ENCODE results near the gene ANKFN1. TPM values are rescaled to one million over a fixed set of nuclear protein-coding genes. Genes with fewer than 3 reads are reported as not detected.

Gene ANKFN1
- total and polyA plus RNA-seq, 10 of the 15 experiments (the other 5 are each of a cell fraction or from before 2014, with no cell fraction given) = 0.19 TPM; not detected in 9

DNA sequence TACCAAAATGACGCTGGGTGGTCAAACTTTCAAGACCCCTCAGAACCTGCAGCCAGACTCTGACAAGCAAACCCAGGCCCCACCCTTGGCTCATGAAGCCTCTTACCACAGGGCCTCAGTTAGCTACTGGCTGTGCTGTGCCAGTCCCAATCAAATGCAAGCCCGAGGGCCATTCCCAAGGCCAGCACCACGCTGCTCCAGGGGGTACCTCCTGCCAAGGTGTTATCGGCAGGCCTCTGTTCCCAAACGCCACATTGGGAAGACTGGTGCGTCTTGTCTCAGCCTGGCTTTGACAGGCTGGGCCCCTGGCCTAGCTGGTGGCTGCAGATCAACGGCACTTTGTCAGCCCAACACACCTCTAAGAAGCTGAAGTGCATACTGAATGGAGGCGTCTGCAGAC, 404.4 kb downstream of the ANKFN1 start:
- intact Hi-C loops (cut with micrococcal nuclease; ENCODE audit: unreplicated experiment) = no loop called here
- in situ Hi-C loops (cut with MboI) = no loop called here
- POLR2A ChIA-PET = no interaction called here

DNA sequence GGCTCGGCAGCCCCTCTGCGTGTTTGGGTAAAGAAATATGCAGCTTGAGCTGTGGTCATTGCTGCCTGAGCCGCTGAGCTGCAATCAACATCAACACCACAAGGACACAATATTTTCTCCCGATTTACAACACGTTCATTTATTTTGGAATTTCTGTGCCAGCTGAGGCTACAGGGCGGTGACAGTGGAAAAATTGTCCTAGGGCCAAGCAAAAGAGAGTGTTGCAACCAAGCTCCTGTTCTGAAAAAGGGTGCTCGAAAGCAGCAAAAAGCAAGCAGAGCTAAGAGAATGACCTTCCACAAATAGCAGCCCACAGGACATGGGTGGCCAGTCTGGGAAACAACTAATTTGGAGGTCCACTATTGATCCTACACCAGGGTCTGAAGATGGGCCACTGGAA, 404.8 kb downstream of the ANKFN1 start:
- Histone ChIP-seq H3K27me3 (replicated peaks in 1 of 2; ENCODE audit: control insufficient read depth in 2 of 2, insufficient read depth in 2 of 2, low read length in 1 of 2) (no peaks in the 10 kb centered on the region), H4K20me1 (ENCODE audit: control insufficient read depth, insufficient read depth) (no peaks in the 10 kb centered on the region), H3K4me3 (no peak overlapping the region), H3K79me2 (ENCODE audit: control insufficient read depth, insufficient read depth, low read length) (no peaks in the 10 kb centered on the region), H3K4me2 (ENCODE audit: control insufficient read depth, insufficient read depth) (no peak overlapping the region), H3K9me3 (replicated peaks; ENCODE audit: control insufficient read depth, insufficient read depth, low read length) (no peaks in the 10 kb centered on the region), H3K27ac (ENCODE audit: control insufficient read depth, insufficient read depth) (no peak overlapping the region), H2AFZ (ENCODE audit: control insufficient read depth, low read depth, low read length) (no peak overlapping the region), H3K4me1 (ENCODE audit: control insufficient read depth, insufficient read depth, low read length) (no peaks in the 10 kb centered on the region), H3K9ac (ENCODE audit: control insufficient read depth, insufficient read depth, low read length) (no peak overlapping the region), H3K36me3 (ENCODE audit: control insufficient read depth in 2 of 2, insufficient read depth in 2 of 2, low read length in 1 of 2) (no peaks in the 10 kb centered on the region)
- FAIRE-seq = no peak
- no TSS peak for BruUV-seq (replicated peaks)
- no peak for DNase-seq (ENCODE audit: low read depth, low spot score)
- ChIA-PET POLR2A (no interaction called here), SMC1A (ENCODE audit: uncharacterized antibody, unreplicated experiment) (no interaction called here), RAD21 (ENCODE audit: unreplicated experiment) (no interaction called here), CTCF (interaction anchor here (1.6 kb wide), 1 partner anchor 58 kb away, joined by 4 read pairs; no protein-coding TSS in a partner anchor)
- in situ Hi-C loops (cut with MboI) = no loop called here
- ATAC-seq = no peak
- intact Hi-C loops (cut with micrococcal nuclease; ENCODE audit: unreplicated experiment) = no loop called here
- TF ChIP-seq RELB (IDR thresholded peaks at IDR 0.05; ENCODE audit: low read depth) (no peak), POLR2AphosphoS2 (IDR thresholded peaks at IDR 0.05; ENCODE audit: low read depth, low read length) (no peak), GATAD2B (conservative IDR thresholded peaks at IDR 0.05; ENCODE audit: low read depth) (no peak), NFYB (IDR thresholded peaks at IDR 0.05; ENCODE audit: insufficient read depth, low read depth, low read length) (no peak), JUNB (IDR thresholded peaks at IDR 0.05) (no peak)
- TF ChIP-seq, protein P1, sequence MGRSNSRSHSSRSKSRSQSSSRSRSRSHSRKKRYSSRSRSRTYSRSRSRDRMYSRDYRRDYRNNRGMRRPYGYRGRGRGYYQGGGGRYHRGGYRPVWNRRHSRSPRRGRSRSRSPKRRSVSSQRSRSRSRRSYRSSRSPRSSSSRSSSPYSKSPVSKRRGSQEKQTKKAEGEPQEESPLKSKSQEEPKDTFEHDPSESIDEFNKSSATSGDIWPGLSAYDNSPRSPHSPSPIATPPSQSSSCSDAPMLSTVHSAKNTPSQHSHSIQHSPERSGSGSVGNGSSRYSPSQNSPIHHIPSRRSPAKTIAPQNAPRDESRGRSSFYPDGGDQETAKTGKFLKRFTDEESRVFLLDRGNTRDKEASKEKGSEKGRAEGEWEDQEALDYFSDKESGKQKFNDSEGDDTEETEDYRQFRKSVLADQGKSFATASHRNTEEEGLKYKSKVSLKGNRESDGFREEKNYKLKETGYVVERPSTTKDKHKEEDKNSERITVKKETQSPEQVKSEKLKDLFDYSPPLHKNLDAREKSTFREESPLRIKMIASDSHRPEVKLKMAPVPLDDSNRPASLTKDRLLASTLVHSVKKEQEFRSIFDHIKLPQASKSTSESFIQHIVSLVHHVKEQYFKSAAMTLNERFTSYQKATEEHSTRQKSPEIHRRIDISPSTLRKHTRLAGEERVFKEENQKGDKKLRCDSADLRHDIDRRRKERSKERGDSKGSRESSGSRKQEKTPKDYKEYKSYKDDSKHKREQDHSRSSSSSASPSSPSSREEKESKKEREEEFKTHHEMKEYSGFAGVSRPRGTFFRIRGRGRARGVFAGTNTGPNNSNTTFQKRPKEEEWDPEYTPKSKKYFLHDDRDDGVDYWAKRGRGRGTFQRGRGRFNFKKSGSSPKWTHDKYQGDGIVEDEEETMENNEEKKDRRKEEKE (IDR thresholded peaks at IDR 0.05) = no peak
- WGBS (ENCODE audit: insufficient coverage, insufficient replicate concordance, low lambda C conversion rate, missing lambda C conversion rate) = 0% methylated on average over 7 of the region's 7 CpGs

More for the DNA sequence above, 404.4 kb downstream of the ANKFN1 start:
- H3K79me2 ChIP-seq (ENCODE audit: control insufficient read depth, insufficient read depth, low read length) = no peaks in the 10 kb centered on the region
- CTCF ChIA-PET = interaction anchor here (1.6 kb wide), 1 partner anchor 58 kb away, joined by 4 read pairs; no protein-coding TSS in a partner anchor
- H3K9ac ChIP-seq (ENCODE audit: control insufficient read depth, insufficient read depth, low read length) = no peak overlapping the region
- BruUV-seq (replicated peaks) = no TSS peak
- no peak overlapping the region for H3K4me3 ChIP-seq
- H3K27me3 ChIP-seq (replicated peaks in 1 of 2; ENCODE audit: control insufficient read depth in 2 of 2, insufficient read depth in 2 of 2, low read length in 1 of 2) = no peaks in the 10 kb centered on the region
- H3K27ac ChIP-seq (ENCODE audit: control insufficient read depth, insufficient read depth) = no peak overlapping the region
- no peak overlapping the region for H2AFZ ChIP-seq (ENCODE audit: control insufficient read depth, low read depth, low read length)
- no peak overlapping the region for H3K4me2 ChIP-seq (ENCODE audit: control insufficient read depth, insufficient read depth)
- no peak for DNase-seq (ENCODE audit: low read depth, low spot score)
- RAD21 ChIA-PET (ENCODE audit: unreplicated experiment) = no interaction called here
- no peak for FAIRE-seq
- TF ChIP-seq ETV6 (conservative IDR thresholded peaks at IDR 0.05 in 1 of 2, IDR thresholded peaks at IDR 0.05 in 1 of 2; ENCODE audit: borderline replicate concordance in 1 of 2, low read depth in 1 of 2) = no peak
- TF ChIP-seq RCOR1 (conservative IDR thresholded peaks at IDR 0.05; ENCODE audit: low read depth, low read length) = no peak
- H3K9me3 ChIP-seq (replicated peaks; ENCODE audit: control insufficient read depth, insufficient read depth, low read length) = no peaks in the 10 kb centered on the region
- WGBS (ENCODE audit: insufficient coverage, insufficient replicate concordance, low lambda C conversion rate, missing lambda C conversion rate) = 28% methylated on average over 8 of the region's 8 CpGs
- H4K20me1 ChIP-seq (ENCODE audit: control insufficient read depth, insufficient read depth) = no peaks in the 10 kb centered on the region
- SMC1A ChIA-PET (ENCODE audit: uncharacterized antibody, unreplicated experiment) = no interaction called here
- no peak for ATAC-seq
- H3K4me1 ChIP-seq (ENCODE audit: control insufficient read depth, insufficient read depth, low read length) = no peaks in the 10 kb centered on the region
- no peaks in the 10 kb centered on the region for H3K36me3 ChIP-seq (ENCODE audit: control insufficient read depth in 2 of 2, insufficient read depth in 2 of 2, low read length in 1 of 2)
